ENCODE results near the gene CNST.
"Not testable (repeated sequence)": the region's sequence is repeated elsewhere in the genome, so short reads cannot be mapped to it uniquely, and the experiment has no call there.

The CNST gene

GRCh38 chr1:246683521-246683920, 117.3 kb downstream of the CNST start:
- H3K9ac ChIP-seq (ENCODE audit: low read depth, low read length): no peak overlapping the region
- no peaks in the 10 kb centered on the region for H3K36me3 ChIP-seq (ENCODE audit: insufficient read depth, low read length)
- H3K4me2 ChIP-seq (ENCODE audit: low read length): no peak overlapping the region
- H3K4me3 ChIP-seq (ENCODE audit: low read length): no peak overlapping the region
- H3K4me1 ChIP-seq (ENCODE audit: control insufficient read depth, insufficient read depth, low read length): peaks cover 25% of the 10 kb centered on the region
- no peaks in the 10 kb centered on the region for H3K27me3 ChIP-seq (ENCODE audit: control insufficient read depth, insufficient read depth, low read length)
- H3K9me3 ChIP-seq (replicated peaks; ENCODE audit: low read length): no peaks in the 10 kb centered on the region

GRCh38 chr1:246687002-246687401, 120.7 kb downstream of the CNST start:
- H3K27me3 ChIP-seq (ENCODE audit: control insufficient read depth, insufficient read depth, low read length): no peaks in the 10 kb centered on the region
- H3K4me2 ChIP-seq (ENCODE audit: low read length): no peak overlapping the region
- H3K4me3 ChIP-seq (ENCODE audit: low read length): no peak overlapping the region
- H3K4me1 ChIP-seq (ENCODE audit: control insufficient read depth, insufficient read depth, low read length): peaks cover 8% of the 10 kb centered on the region
- no peaks in the 10 kb centered on the region for H3K9me3 ChIP-seq (replicated peaks; ENCODE audit: low read length)
- no peaks in the 10 kb centered on the region for H3K36me3 ChIP-seq (ENCODE audit: insufficient read depth, low read length)
- H3K9ac ChIP-seq (ENCODE audit: low read depth, low read length): no peak overlapping the region

- Histone ChIP-seq H3K27me3 (ENCODE audit: control insufficient read depth, insufficient read depth, low read length) (no peaks in the 10 kb centered on the region), H3K4me3 (ENCODE audit: low read length) (peak overlapping the region; percentile 73), H3K4me1 (ENCODE audit: control insufficient read depth, insufficient read depth, low read length) (peaks cover 4% of the 10 kb centered on the region), H3K9me3 (replicated peaks; ENCODE audit: low read length) (no peaks in the 10 kb centered on the region), H3K4me2 (ENCODE audit: low read length) (peak overlapping the region; percentile 96), H3K9ac (ENCODE audit: low read depth, low read length) (peak overlapping the region; percentile 65), H3K36me3 (ENCODE audit: insufficient read depth, low read length) (no peaks in the 10 kb centered on the region)
Observed at GRCh38 chr1:246689409-246690008, 123.3 kb downstream of the CNST start.

- H3K9ac ChIP-seq (ENCODE audit: low read depth, low read length): peak overlapping the region; percentile 65
- no peaks in the 10 kb centered on the region for H3K36me3 ChIP-seq (ENCODE audit: insufficient read depth, low read length)
- H3K27me3 ChIP-seq (ENCODE audit: control insufficient read depth, insufficient read depth, low read length): no peaks in the 10 kb centered on the region
- H3K4me2 ChIP-seq (ENCODE audit: low read length): peak overlapping the region; percentile 96
- H3K4me3 ChIP-seq (ENCODE audit: low read length): peak overlapping the region; percentile 73
- no peaks in the 10 kb centered on the region for H3K9me3 ChIP-seq (replicated peaks; ENCODE audit: low read length)
- peaks cover 4% of the 10 kb centered on the region for H3K4me1 ChIP-seq (ENCODE audit: control insufficient read depth, insufficient read depth, low read length)
Observed at GRCh38 chr1:246690100-246690499, 123.8 kb downstream of the CNST start.

GRCh38 chr1:246691622-246692495, 125.6 kb downstream of the CNST start:
- Histone ChIP-seq H3K9ac (ENCODE audit: low read depth, low read length) (no peak overlapping the region), H3K4me3 (ENCODE audit: low read length) (no peak overlapping the region), H3K9me3 (replicated peaks; ENCODE audit: low read length) (no peaks in the 10 kb centered on the region), H3K4me2 (ENCODE audit: low read length) (no peak overlapping the region), H3K27me3 (ENCODE audit: control insufficient read depth, insufficient read depth, low read length) (no peaks in the 10 kb centered on the region), H3K4me1 (ENCODE audit: control insufficient read depth, insufficient read depth, low read length) (peaks cover 6% of the 10 kb centered on the region), H3K36me3 (ENCODE audit: insufficient read depth, low read length) (no peaks in the 10 kb centered on the region)

- not testable (repeated sequence) for H3K27me3 ChIP-seq (ENCODE audit: control insufficient read depth, insufficient read depth, low read length); H3K4me2 ChIP-seq (ENCODE audit: low read length); H3K9me3 ChIP-seq (replicated peaks; ENCODE audit: low read length); H3K9ac ChIP-seq (ENCODE audit: low read depth, low read length); H3K36me3 ChIP-seq (ENCODE audit: insufficient read depth, low read length); H3K4me3 ChIP-seq (ENCODE audit: low read length)
- H3K4me1 ChIP-seq (ENCODE audit: control insufficient read depth, insufficient read depth, low read length): peaks cover 14% of the 10 kb centered on the region
Observed at GRCh38 chr1:246694213-246694895, 128.1 kb downstream of the CNST start.

- Histone ChIP-seq H3K4me1 (ENCODE audit: control insufficient read depth, insufficient read depth, low read length) (peaks cover 10% of the 10 kb centered on the region), H3K4me2 (ENCODE audit: low read length) (no peak overlapping the region), H3K9ac (ENCODE audit: low read depth, low read length) (no peak overlapping the region), H3K4me3 (ENCODE audit: low read length) (no peak overlapping the region), H3K27me3 (ENCODE audit: control insufficient read depth, insufficient read depth, low read length) (no peaks in the 10 kb centered on the region), H3K9me3 (replicated peaks; ENCODE audit: low read length) (no peaks in the 10 kb centered on the region), H3K36me3 (ENCODE audit: insufficient read depth, low read length) (no peaks in the 10 kb centered on the region)
Observed at GRCh38 chr1:246695136-246695535, 128.9 kb downstream of the CNST start.

- Histone ChIP-seq H3K4me3 (ENCODE audit: low read length) (no peak overlapping the region), H3K4me2 (ENCODE audit: low read length) (no peak overlapping the region), H3K27me3 (ENCODE audit: control insufficient read depth, insufficient read depth, low read length) (no peaks in the 10 kb centered on the region), H3K36me3 (ENCODE audit: insufficient read depth, low read length) (no peaks in the 10 kb centered on the region), H3K4me1 (ENCODE audit: control insufficient read depth, insufficient read depth, low read length) (peaks cover 10% of the 10 kb centered on the region), H3K9ac (ENCODE audit: low read depth, low read length) (no peak overlapping the region), H3K9me3 (replicated peaks; ENCODE audit: low read length) (no peaks in the 10 kb centered on the region)
Observed at GRCh38 chr1:246695666-246696065, 129.4 kb downstream of the CNST start.

- Histone ChIP-seq H3K36me3 (ENCODE audit: insufficient read depth, low read length) (no peaks in the 10 kb centered on the region), H3K9ac (ENCODE audit: low read depth, low read length) (peak overlapping the region; percentile 66), H3K4me1 (ENCODE audit: control insufficient read depth, insufficient read depth, low read length) (peaks cover 10% of the 10 kb centered on the region), H3K4me2 (ENCODE audit: low read length) (peak overlapping the region; percentile 63), H3K27me3 (ENCODE audit: control insufficient read depth, insufficient read depth, low read length) (no peaks in the 10 kb centered on the region), H3K4me3 (ENCODE audit: low read length) (peak overlapping the region; percentile 55), H3K9me3 (replicated peaks; ENCODE audit: low read length) (no peaks in the 10 kb centered on the region)
Observed at GRCh38 chr1:246698466-246699094, 132.3 kb downstream of the CNST start.

GRCh38 chr1:246699095-246699735, 133.0 kb downstream of the CNST start:
- H3K9ac ChIP-seq (ENCODE audit: low read depth, low read length): peak overlapping the region; percentile 66

GRCh38 chr1:246703581-246703980, 137.3 kb downstream of the CNST start:
- Histone ChIP-seq H3K27me3 (ENCODE audit: control insufficient read depth, insufficient read depth, low read length) (no peaks in the 10 kb centered on the region), H3K4me3 (ENCODE audit: low read length) (no peak overlapping the region), H3K4me1 (ENCODE audit: control insufficient read depth, insufficient read depth, low read length) (peaks cover 18% of the 10 kb centered on the region)

More at GRCh38 chr1:246699095-246699735, 133.0 kb downstream of the CNST start:
- Histone ChIP-seq H3K27me3 (ENCODE audit: control insufficient read depth, insufficient read depth, low read length) (no peaks in the 10 kb centered on the region), H3K4me2 (ENCODE audit: low read length) (peak overlapping the region; percentile 63), H3K4me3 (ENCODE audit: low read length) (peak overlapping the region; percentile 55), H3K36me3 (ENCODE audit: insufficient read depth, low read length) (no peaks in the 10 kb centered on the region), H3K9me3 (replicated peaks; ENCODE audit: low read length) (no peaks in the 10 kb centered on the region), H3K4me1 (ENCODE audit: control insufficient read depth, insufficient read depth, low read length) (peaks cover 11% of the 10 kb centered on the region)

More at GRCh38 chr1:246703581-246703980, 137.3 kb downstream of the CNST start:
- H3K36me3 ChIP-seq (ENCODE audit: insufficient read depth, low read length): no peaks in the 10 kb centered on the region
- no peaks in the 10 kb centered on the region for H3K9me3 ChIP-seq (replicated peaks; ENCODE audit: low read length)
- no peak overlapping the region for H3K4me2 ChIP-seq (ENCODE audit: low read length)
- H3K9ac ChIP-seq (ENCODE audit: low read depth, low read length): no peak overlapping the region
